HG03457 (cell line): Measurements from ENCODE around the gene NDOR1.
A peak's percentile ranks its signal among the peaks of the same experiment; 100 is the strongest.
"Not testable (repeated sequence)": the region's sequence is repeated elsewhere in the genome, so short reads cannot be mapped to it uniquely, and the experiment has no call there.

Experiments
- ATAC-seq: cut with Tn5 transposase; IDR thresholded peaks from one replicate; pipeline ENCODE4 v1.9.1; 2021; ENCODE audit warnings: moderate number of reproducible peaks; ENCODE audit not compliant: unreplicated experiment

Gene NDOR1

GRCh38 chr9:137241490-137242268 is 36.2 kb downstream of the NDOR1 start:
- peak; percentile 4 for ATAC-seq

- no peak for ATAC-seq
Measured at GRCh38 chr9:137242269-137243203, 37.0 kb downstream of the NDOR1 start.

GRCh38 chr9:137243266-137243625 is 37.7 kb downstream of the NDOR1 start:
- not testable (repeated sequence) for ATAC-seq

- ATAC-seq, result no peak
Measured at GRCh38 chr9:137243626-137244485, 38.4 kb downstream of the NDOR1 start.

- ATAC-seq, result no peak
Measured at GRCh38 chr9:137244486-137245449, 39.3 kb downstream of the NDOR1 start.

- ATAC-seq, result no peak
Measured at GRCh38 chr9:137245450-137246421, 40.2 kb downstream of the NDOR1 start.

GRCh38 chr9:137247135-137247915 is 41.8 kb downstream of the NDOR1 start:
- no peak for ATAC-seq

- ATAC-seq, result no peak
Measured at GRCh38 chr9:137247916-137248175, 42.3 kb downstream of the NDOR1 start.

- no peak for ATAC-seq
Measured at GRCh38 chr9:137250329-137251193, 45.1 kb downstream of the NDOR1 start.

GRCh38 chr9:137251194-137251461 is 45.6 kb downstream of the NDOR1 start, which contains the start of gene STPG3:
STPG3 (plus strand) TSS chr9:137251286; CDS start chr9:137251287, 1 bp downstream.
- no peak for ATAC-seq

- no peak for ATAC-seq
Measured at GRCh38 chr9:137251490-137252268, 46.2 kb downstream of the NDOR1 start.

GRCh38 chr9:137252555-137253506 is 47.3 kb downstream of the NDOR1 start:
- no peak for ATAC-seq

- no peak for ATAC-seq
Measured at GRCh38 chr9:137253717-137254623, 48.5 kb downstream of the NDOR1 start.

- peak; percentile 42 for ATAC-seq
Measured at GRCh38 chr9:137254624-137255447, 49.3 kb downstream of the NDOR1 start, which contains the start of gene NELFB. NELFB (plus strand) TSS chr9:137255327.
